Neural progenitor cell (in vitro differentiated cells): Measurements from ENCODE around the gene ATG16L1. TPM values are rescaled to one million over a fixed set of nuclear protein-coding genes. Genes with fewer than 3 reads are reported as not detected.

Experiments
- DNase-seq: peaks from one replicate; pipeline ENCODE4 v3.0.0-alpha.2; 2016; ENCODE audit warnings: low spot score
- H2AFZ ChIP-seq: fragments of 200-600 bp; sonication (generic); replicated peaks from 2 replicates; pipeline ENCODE4 v1.6.1; 2016; ENCODE audit warnings: antibody characterized with exemption
- H3F3A ChIP-seq: fragments of 200-600 bp; sonication (generic); 2 replicates; pipeline ENCODE4 v1.6.1; 2016; ENCODE audit warnings: antibody characterized with exemption, low read depth
- H3K27ac ChIP-seq: fragments of 200-600 bp; sonication (generic); 2 replicates; pipeline ENCODE4 v1.5.1; 2016; ENCODE audit warnings: mild to moderate bottlenecking
- H3K27me3 ChIP-seq: fragments of 200-600 bp; sonication (generic); 2 replicates; pipeline ENCODE4 v1.6.1; 2016; ENCODE audit warnings: mild to moderate bottlenecking, moderate library complexity
- H3K36me3 ChIP-seq: fragments of 200-600 bp; sonication (generic); 2 replicates; pipeline ENCODE4 v1.5.1; 2016
- H3K4me1 ChIP-seq: fragments of 200-600 bp; sonication (generic); 2 replicates; pipeline ENCODE4 v1.6.1; 2016; ENCODE audit warnings: mixed run types
- H3K4me2 ChIP-seq: fragments of 200-600 bp; sonication (generic); 2 replicates; pipeline ENCODE4 v1.6.1; 2016
- H3K4me3 ChIP-seq: fragments of 200-600 bp; sonication (generic); 2 replicates; pipeline ENCODE4 v1.5.1; 2016
- H3K79me2 ChIP-seq: fragments of 200-600 bp; sonication (generic); 2 replicates; pipeline ENCODE4 v1.6.1; 2016; ENCODE audit warnings: low read depth
- H3K9ac ChIP-seq: fragments of 200-600 bp; sonication (generic); 2 replicates; pipeline ENCODE4 v1.6.1; 2016
- H3K9me3 ChIP-seq: fragments of 200-600 bp; sonication (generic); 2 replicates; pipeline ENCODE4 v1.5.1; 2016; ENCODE audit warnings: low read depth
- H4K20me1 ChIP-seq: fragments of 200-600 bp; sonication (generic); 2 replicates; pipeline ENCODE4 v1.6.1; 2016; ENCODE audit warnings: low read depth
- H3K27ac Mint-ChIP-seq: 3 replicates; pipeline ENCODE4 v1.8.0; 2021; ENCODE audit warnings: mixed read lengths
- H3K27me3 Mint-ChIP-seq: 2 replicates; pipeline ENCODE4 v1.8.0; 2022; ENCODE audit warnings: low read depth, mild to moderate bottlenecking, inconsistent platforms, moderate library complexity, mixed read lengths; ENCODE audit not compliant: insufficient read depth
- H3K36me3 Mint-ChIP-seq: 3 replicates; pipeline ENCODE4 v1.8.0; 2021; ENCODE audit warnings: mixed read lengths
- H3K4me1 Mint-ChIP-seq: 3 replicates; pipeline ENCODE4 v1.8.0; 2021; ENCODE audit warnings: mixed read lengths
- H3K4me3 Mint-ChIP-seq: 3 replicates; pipeline ENCODE4 v1.8.0; 2021; ENCODE audit warnings: mild to moderate bottlenecking, moderate library complexity, mixed read lengths
- H3K9me3 Mint-ChIP-seq: 3 replicates; pipeline ENCODE4 v1.8.0; 2020; ENCODE audit warnings: mixed read lengths
- EZH2 ChIP-seq: fragments of 200-600 bp; sonication (generic); IDR thresholded peaks from 2 replicates; pipeline ENCODE4 v1.6.1; 2017; ENCODE audit warnings: antibody characterized with exemption, mild to moderate bottlenecking, moderate library complexity
- EZH2phosphoT487 ChIP-seq: fragments of 200-600 bp; sonication (generic); IDR thresholded peaks from 2 replicates; pipeline ENCODE4 v1.6.1; 2017; ENCODE audit warnings: antibody characterized with exemption
- total RNA-seq: library from RNA; depleted of rRNA; stranded (reverse); fragments of >200 nt; gene quantifications from 2 replicates; pipeline ENCODE4 v1.2.3, GENCODE V29; 2015; ENCODE audit warnings: low replicate concordance
- TF ChIP-seq, protein P1 (sequence below): fragments of 200-600 bp; sonication (generic); IDR thresholded peaks from 2 replicates; pipeline ENCODE4 v1.5.1; 2017; ENCODE audit warnings: antibody characterized with exemption, mild to moderate bottlenecking

Gene ATG16L1
- total RNA-seq, 1 donor from 2014 or later = 25.3 TPM

DNA sequence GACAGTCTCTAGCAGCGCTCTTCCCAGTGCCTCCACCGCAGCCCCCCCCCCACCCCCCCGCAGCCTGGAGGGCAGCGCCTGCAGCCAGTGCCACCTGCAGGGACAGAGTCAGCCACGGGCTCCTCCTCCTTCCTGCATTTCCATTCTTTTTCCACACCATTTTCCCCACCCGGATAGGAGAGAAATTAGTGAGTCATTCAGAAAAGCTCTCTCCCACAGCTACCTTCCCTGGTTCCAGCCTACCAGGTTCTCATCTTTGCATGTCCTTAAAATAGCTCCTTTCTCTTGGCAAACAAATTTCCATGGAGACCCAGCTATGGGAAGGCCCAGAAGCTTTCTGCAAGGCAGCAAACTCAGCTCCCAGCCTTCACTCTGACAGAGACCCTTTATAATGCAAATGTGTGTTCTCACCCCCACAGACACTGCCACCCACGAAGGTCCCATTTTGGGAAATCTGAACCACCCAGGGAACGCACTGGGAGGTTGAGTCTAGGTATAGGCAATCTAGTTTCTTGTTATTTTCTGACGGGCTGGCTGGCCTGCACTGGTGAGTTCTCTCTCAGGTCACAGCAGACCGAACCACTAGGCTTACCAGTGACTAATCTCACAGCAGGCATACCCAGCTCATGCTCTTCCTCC lies 41.8 kb upstream of the ATG16L1 start:
- H3K9ac ChIP-seq = no peak overlapping the region
- H3K4me3 ChIP-seq = no peak overlapping the region
- Mint-ChIP-seq H3K27me3 (peaks cover 24% of the 10 kb centered on the region), H3K4me1 (peaks cover 26% of the 10 kb centered on the region), H3K27ac (peak overlapping the region; percentile 38), H3K4me3 (peak overlapping the region; percentile 66), H3K9me3 (peaks cover 2% of the 10 kb centered on the region), H3K36me3 (no peaks in the 10 kb centered on the region)
- no peak overlapping the region for H2AFZ ChIP-seq
- H3K4me1 ChIP-seq = peaks cover 11% of the 10 kb centered on the region
- peak; percentile 30 for DNase-seq
- H3K79me2 ChIP-seq = no peaks in the 10 kb centered on the region
- no peaks in the 10 kb centered on the region for H3K9me3 ChIP-seq
- H3K36me3 ChIP-seq = no peaks in the 10 kb centered on the region
- H3K27ac ChIP-seq = no peak overlapping the region
- H3K4me2 ChIP-seq = peak overlapping the region; percentile 67
- H4K20me1 ChIP-seq = no peaks in the 10 kb centered on the region
- peaks cover 10% of the 10 kb centered on the region for H3F3A ChIP-seq
- no peaks in the 10 kb centered on the region for H3K27me3 ChIP-seq
- no peak for TF ChIP-seq EZH2
- TF ChIP-seq EZH2phosphoT487 = no peak
- TF ChIP-seq, protein P1, sequence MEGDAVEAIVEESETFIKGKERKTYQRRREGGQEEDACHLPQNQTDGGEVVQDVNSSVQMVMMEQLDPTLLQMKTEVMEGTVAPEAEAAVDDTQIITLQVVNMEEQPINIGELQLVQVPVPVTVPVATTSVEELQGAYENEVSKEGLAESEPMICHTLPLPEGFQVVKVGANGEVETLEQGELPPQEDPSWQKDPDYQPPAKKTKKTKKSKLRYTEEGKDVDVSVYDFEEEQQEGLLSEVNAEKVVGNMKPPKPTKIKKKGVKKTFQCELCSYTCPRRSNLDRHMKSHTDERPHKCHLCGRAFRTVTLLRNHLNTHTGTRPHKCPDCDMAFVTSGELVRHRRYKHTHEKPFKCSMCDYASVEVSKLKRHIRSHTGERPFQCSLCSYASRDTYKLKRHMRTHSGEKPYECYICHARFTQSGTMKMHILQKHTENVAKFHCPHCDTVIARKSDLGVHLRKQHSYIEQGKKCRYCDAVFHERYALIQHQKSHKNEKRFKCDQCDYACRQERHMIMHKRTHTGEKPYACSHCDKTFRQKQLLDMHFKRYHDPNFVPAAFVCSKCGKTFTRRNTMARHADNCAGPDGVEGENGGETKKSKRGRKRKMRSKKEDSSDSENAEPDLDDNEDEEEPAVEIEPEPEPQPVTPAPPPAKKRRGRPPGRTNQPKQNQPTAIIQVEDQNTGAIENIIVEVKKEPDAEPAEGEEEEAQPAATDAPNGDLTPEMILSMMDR = no peak

DNA sequence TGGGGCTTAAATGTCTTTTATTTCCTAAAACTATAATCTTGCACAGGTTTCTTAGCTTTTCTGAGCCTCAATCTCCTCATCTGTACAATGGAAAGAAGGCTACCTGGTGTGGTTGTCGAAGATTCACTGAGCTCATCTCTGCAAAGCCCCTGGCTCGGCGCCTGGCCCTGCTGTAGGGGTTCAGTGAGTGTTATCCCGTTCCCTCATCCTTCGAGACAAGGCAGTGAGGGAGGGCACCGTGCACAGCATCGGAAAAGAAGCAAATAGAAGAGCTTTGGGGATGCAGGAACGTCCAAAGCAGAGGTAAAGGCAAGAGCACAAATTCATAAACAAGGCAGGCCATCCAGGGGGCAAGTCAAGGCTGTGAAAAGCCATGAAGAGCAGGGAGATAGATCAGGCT lies 41.2 kb upstream of the ATG16L1 start:
- Histone ChIP-seq H3K4me3 (no peak overlapping the region), H3K9me3 (no peaks in the 10 kb centered on the region), H3K36me3 (no peaks in the 10 kb centered on the region), H4K20me1 (no peaks in the 10 kb centered on the region), H3K9ac (no peak overlapping the region), H3K27ac (no peak overlapping the region), H3K4me2 (no peak overlapping the region), H3K27me3 (no peaks in the 10 kb centered on the region), H3K79me2 (no peaks in the 10 kb centered on the region), H3K4me1 (peaks cover 11% of the 10 kb centered on the region), H2AFZ (no peak overlapping the region), H3F3A (peaks cover 10% of the 10 kb centered on the region)
- peak overlapping the region; percentile 3 for H3K4me3 Mint-ChIP-seq
- peaks cover 26% of the 10 kb centered on the region for H3K4me1 Mint-ChIP-seq
- no peaks in the 10 kb centered on the region for H3K36me3 Mint-ChIP-seq
- H3K27ac Mint-ChIP-seq = no peak overlapping the region
- TF ChIP-seq, protein P1 = no peak
- TF ChIP-seq EZH2 (no peak), EZH2phosphoT487 (no peak)
- H3K9me3 Mint-ChIP-seq = peaks cover 2% of the 10 kb centered on the region
- no peak for DNase-seq
- H3K27me3 Mint-ChIP-seq = peaks cover 22% of the 10 kb centered on the region

DNA sequence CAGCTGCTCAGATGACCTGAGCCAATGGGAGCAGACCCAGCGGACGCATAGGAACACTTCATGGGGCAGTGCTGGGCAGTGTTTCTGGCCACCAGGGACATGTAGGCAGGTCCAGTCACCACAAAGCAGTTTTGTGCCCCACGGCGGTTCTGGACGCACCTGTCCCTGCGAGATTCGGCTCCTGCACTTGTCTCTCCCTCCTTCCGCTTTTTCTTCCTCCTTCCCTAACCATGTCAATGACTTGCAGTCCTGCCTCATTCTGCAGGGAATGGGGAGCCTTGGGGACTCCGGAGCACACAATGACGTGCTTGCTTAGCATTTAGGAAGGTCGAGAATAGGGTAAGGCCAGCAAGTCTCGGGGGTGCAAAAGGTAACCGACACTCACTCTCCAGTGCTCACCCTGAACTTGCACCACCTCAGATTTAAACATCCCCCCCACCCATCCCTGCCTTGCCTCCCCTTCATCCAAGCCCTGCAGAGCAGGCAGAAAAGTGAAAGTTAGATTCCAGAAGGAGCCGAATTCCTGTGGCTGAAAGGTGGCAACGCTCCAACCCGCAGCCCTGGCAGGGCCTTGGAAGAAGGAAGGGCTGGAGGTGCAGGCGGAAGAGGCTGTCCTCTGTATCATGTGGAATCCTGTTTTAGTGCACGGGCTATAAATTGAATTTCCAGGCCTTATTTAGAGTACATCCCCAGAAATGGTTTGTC lies 40.5 kb upstream of the ATG16L1 start:
- no peak overlapping the region for H2AFZ ChIP-seq
- TF ChIP-seq EZH2phosphoT487 (no peak), EZH2 (no peak)
- TF ChIP-seq, protein P1 = no peak
- Mint-ChIP-seq H3K27ac (no peak overlapping the region), H3K36me3 (no peaks in the 10 kb centered on the region), H3K27me3 (peaks cover 22% of the 10 kb centered on the region), H3K4me1 (peaks cover 26% of the 10 kb centered on the region), H3K4me3 (peak overlapping the region; percentile 3), H3K9me3 (peaks cover 2% of the 10 kb centered on the region)
- no peaks in the 10 kb centered on the region for H3K36me3 ChIP-seq
- H3K27me3 ChIP-seq = no peaks in the 10 kb centered on the region
- no peak for DNase-seq
- no peaks in the 10 kb centered on the region for H4K20me1 ChIP-seq
- no peak overlapping the region for H3K4me2 ChIP-seq
- H3K27ac ChIP-seq = no peak overlapping the region
- no peak overlapping the region for H3K4me3 ChIP-seq
- H3F3A ChIP-seq = peaks cover 10% of the 10 kb centered on the region
- peaks cover 11% of the 10 kb centered on the region for H3K4me1 ChIP-seq
- H3K9me3 ChIP-seq = no peaks in the 10 kb centered on the region
- no peak overlapping the region for H3K9ac ChIP-seq
- H3K79me2 ChIP-seq = no peaks in the 10 kb centered on the region
